Dermis blood vessel endothelial cell (primary cell): ENCODE measurements around the gene LYSMD4. TPM values are rescaled to one million over a fixed set of nuclear protein-coding genes. Genes with fewer than 3 reads are reported as not detected.
A peak's percentile ranks its signal among the peaks of the same experiment; 100 is the strongest.

Experiments
- DNase-seq: peaks from one replicate; pipeline ENCODE4 v3.0.0; 2010
- total RNA-seq: library from RNA; depleted of rRNA; stranded (reverse); fragments of >200 nt; gene quantifications from 2 replicates; pipeline ENCODE4 v1.2.3, GENCODE V29; 2014

Gene LYSMD4
- total RNA-seq, 1 donor from 2014 or later, result 9.7 TPM

GRCh38 chr15:99704444-99704838 lies 28.8 kb downstream of the LYSMD4 start:
- peak; percentile 95 for DNase-seq

- DNase-seq, result peak; percentile 95
Measured at GRCh38 chr15:99703603-99704443, 29.4 kb downstream of the LYSMD4 start.

- peak; percentile 59 for DNase-seq
Measured at GRCh38 chr15:99702895-99703602, 30.2 kb downstream of the LYSMD4 start.

- peak; percentile 68 for DNase-seq
Measured at GRCh38 chr15:99696096-99696495, 37.1 kb downstream of the LYSMD4 start.

GRCh38 chr15:99692825-99693224 lies 40.4 kb downstream of the LYSMD4 start:
- DNase-seq, result no peak

GRCh38 chr15:99686290-99686689 lies 46.9 kb downstream of the LYSMD4 start:
- DNase-seq, result no peak

GRCh38 chr15:99683000-99683670 lies 50.1 kb downstream of the LYSMD4 start:
- peak; percentile 93 for DNase-seq

- DNase-seq, result peak; percentile 95
Measured at GRCh38 chr15:99682455-99682854, 50.8 kb downstream of the LYSMD4 start.

- peak; percentile 25 for DNase-seq
Measured at GRCh38 chr15:99681990-99682389, 51.2 kb downstream of the LYSMD4 start.

GRCh38 chr15:99680276-99680675 lies 53.0 kb downstream of the LYSMD4 start:
- DNase-seq, result no peak

- DNase-seq, result no peak
Measured at GRCh38 chr15:99677540-99678134, 55.6 kb downstream of the LYSMD4 start.

Other genes with a start within 250 kb of the LYSMD4 start
- gene MEF2A, start 167.5 kb downstream of the LYSMD4 start, total RNA-seq, result 24.2 and 25.4 TPM in 2 replicates